GM19397 (cell line): ENCODE data around the gene RNF34.

Source experiments
- ATAC-seq: cut with Tn5 transposase; IDR thresholded peaks from one replicate; pipeline ENCODE4 v1.9.1; 2021; ENCODE audit warnings: mild to moderate bottlenecking, moderate library complexity; ENCODE audit not compliant: unreplicated experiment

RNF34 gene

GRCh38 chr12:121436706-121437105 lies 36.8 kb downstream of the RNF34 start:
- ATAC-seq = no peak

- no peak for ATAC-seq
Measured at GRCh38 chr12:121438905-121439304, 39.0 kb downstream of the RNF34 start.

DNA sequence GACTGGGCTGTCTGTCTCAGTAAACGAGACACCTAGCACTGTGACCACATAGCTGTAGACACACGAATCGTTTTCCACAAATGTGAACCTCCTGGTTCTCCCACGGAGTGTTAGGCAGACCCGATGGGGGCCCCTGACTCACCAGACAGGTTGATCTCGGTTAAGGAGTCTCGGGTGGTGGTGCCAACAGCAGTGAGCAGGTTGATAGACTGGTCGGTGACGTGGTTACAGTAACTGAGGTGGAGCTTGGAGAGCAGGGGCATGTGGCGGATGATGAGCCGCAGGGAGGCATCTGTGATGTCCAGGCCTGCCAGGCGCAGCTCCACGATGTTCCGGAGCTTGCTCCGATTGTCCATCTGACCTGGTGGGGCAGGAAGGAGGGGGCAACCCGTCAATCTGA lies 39.8 kb downstream of the RNF34 start:
- ATAC-seq = no peak

DNA sequence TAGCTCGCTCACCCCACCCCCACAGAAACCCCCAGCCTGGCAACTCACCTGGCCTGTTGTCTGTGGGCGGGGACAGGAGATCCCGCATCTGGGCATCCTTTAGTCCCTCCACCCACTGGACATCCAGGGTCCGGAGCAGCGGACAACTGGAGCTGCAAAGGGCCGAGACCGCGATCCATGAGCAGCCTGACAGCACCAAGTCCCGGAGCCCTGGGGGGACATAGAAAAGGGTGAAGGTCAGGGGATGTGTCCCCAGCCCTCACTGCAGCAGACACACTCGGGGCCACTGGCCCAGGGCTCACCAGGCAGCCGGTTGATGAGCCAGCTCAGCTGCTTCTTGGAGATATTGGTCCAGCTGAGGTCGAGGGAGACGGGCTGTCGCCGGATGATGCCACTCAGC lies 40.9 kb downstream of the RNF34 start:
- ATAC-seq = no peak

DNA sequence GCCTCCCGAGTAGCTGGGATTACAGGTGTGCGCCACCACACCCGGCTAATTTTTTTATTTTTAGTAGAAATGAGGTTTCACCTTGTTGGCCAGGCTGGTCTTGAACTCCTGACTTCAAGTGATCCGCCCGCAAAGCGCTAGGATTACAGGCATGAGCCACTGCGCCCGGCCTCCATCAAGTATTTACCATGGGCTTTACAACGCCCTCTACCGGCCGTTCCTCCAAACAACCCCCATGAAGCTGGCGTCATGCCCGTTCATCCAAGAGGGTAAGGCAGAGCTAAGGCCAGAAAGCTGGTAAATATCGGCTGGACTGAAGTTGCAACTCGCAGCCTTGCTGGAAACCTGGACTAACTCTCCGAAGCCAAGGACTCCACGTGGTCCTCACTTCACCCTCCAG lies 41.6 kb downstream of the RNF34 start:
- no peak for ATAC-seq

- no peak for ATAC-seq
Measured at GRCh38 chr12:121442028-121442948, 42.4 kb downstream of the RNF34 start.

DNA sequence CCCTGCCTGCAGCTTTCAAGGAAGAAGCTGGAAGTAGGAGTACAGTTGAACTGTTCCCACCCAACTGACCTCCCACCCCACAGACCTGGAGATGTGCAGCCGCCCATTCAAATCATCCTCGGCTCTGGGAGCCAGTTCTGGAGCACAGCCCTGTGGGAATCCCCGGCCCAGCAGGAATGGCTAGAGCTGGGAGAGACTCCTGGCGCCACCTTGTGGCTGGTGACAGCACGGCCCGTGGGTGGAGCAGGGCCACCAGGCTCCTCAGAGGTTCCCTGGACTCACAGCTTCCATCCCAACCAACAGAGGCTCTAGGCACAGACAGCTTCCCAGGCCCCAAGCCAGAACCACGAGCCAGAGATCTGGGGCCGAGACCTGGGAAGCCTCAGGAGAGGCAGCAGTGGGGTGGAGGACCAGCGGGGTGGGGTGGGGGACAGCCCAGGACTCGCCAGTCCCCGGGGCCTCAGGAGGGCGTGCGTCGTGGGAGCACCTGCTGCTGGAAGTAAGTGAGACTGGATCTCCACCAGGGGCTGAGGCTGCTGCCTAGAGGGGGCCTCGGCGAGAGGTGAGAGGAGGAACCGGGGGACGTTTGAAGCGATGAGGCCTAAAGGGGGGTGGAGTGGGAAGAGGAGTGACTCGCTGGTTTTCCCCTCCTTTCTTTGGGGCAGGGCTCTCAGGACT lies 43.4 kb downstream of the RNF34 start:
- no peak for ATAC-seq

DNA sequence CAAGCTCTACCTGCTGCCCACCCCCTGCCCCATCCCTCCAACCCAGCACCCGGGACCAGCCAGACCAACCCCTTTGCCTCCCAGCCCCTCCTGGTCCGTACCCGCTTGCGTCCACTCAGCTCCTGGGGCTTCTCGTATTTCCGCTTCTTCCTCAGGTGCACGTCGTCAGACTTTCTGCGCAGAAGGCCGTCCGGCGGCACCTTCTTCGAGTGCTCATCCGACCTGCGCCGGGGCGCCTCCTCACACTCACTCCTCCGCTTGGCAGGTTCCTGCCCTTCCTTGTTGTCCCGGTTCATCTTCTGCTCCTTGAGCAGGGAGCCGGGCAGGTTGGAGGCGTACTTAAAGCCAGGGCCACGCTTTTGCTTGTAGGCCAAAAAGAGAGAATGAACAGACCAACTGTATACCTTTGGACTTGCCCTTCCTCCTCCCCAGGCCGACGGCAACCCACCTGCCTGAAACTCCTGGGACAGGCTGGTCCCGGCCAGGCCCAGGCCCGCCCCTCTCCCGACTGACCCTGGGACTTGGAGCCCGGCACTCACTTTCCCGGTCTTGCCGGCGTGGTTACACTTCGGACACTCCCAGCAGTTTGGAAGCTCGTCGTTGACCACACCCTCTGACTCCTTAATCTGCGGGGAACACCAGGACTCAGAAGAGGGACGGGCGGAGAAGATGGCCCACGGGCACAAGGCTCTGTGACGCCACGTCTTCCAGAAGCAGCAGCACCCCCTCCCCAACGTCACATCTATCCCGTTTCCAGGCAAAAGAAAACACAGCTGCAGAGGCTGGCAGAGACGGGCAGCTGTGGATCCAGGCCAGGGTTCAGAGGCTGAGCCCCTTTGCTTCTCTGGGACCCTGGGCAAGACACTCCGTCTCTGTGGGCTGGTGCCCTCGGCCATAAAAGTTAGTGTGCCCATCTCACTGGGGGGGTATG lies 44.3 kb downstream of the RNF34 start:
- ATAC-seq = no peak

- ATAC-seq = no peak
Measured at GRCh38 chr12:121444842-121445202, 44.9 kb downstream of the RNF34 start.

DNA sequence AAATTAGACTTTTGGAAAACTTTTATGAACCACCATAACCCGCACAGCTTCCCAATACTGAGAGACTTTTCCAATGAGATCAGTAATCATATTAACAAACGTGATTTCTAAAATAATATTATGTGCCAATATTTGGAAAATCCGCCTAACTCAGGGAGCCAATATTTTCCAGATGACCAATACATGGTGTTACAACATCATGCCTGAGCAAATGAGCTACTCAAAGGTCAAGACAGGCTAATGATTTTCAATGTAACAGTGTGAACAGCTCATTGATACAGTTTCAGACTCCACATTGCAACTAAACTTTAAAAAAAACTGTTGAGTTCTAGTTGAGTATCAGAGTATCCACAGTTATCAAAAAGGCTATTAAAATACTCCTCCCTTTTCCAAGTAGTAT lies 46.8 kb downstream of the RNF34 start:
- no peak for ATAC-seq

GRCh38 chr12:121448771-121449315 lies 48.9 kb downstream of the RNF34 start:
- ATAC-seq = no peak

DNA sequence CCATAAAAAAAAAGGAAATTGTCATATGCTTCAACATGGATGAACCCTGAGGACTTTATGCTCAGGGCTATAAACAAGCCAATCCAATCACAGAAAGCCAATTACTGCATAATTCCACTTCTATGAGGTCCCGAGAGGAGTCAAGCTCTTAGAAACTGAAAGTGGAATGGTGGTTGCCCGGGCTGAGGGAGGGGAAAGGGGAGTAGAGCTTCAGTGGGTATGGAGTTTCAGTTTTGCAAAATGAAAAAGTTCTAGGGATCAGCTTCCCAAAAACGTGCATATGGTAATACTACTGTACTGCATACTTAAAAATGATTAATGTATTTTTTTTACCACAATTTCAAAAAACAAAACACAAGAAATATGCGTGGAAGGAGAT lies 52.0 kb downstream of the RNF34 start:
- no peak for ATAC-seq

DNA sequence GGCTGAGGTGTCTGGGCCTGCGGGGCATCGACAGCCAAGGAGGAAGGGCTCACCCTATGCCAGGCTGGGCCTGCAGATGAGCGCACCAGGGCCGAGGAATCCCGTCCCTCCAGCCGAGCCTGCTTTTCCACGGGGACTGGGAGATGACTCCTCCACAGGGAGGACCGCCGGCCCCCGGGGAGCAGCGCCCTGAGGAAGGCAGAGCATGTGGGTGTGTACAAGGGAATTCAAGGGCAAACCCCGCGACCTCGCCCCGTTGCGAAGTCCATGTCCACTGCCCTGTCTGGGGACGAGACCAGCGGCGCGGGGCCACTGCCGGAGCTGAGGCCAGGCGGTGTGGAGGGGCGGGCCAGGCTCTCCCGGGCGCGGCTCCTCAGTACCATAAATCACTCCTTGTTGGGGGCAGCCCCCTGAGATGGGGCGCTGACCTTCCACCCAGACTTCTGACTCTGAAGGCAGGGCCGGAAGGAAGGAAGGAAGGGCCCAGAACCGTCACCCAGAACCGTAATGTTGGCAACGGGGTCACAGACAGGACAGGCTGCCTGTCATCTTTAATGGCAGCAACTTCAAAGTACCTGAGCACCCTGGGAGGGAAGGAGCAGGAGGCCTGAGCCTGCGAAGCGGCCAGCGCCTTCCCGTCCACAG lies 52.5 kb downstream of the RNF34 start:
- ATAC-seq = no peak

- ATAC-seq = no peak
Measured at GRCh38 chr12:121452985-121453360, 53.1 kb downstream of the RNF34 start.

GRCh38 chr12:121453629-121454028 lies 53.7 kb downstream of the RNF34 start:
- no peak for ATAC-seq

DNA sequence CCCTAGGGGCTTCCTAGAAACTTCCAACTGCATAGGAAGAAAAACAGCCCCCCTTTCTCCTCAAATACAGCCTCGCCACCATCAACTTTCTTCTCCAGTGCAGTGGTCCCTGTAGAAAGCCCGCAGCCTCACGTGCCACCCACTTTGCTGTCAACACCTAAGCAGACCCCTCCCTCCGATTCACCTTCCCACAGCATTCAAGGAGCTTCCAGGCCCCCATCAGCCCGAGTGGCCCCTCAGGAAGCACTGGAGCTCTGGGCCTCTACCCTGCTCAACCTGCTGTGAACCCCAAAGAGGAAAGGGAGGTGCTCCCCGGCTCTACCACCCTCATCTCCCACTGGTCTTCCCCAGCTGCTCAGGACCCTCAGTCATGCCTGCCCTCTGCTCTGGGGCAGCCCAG lies 55.0 kb downstream of the RNF34 start:
- no peak for ATAC-seq

GRCh38 chr12:121455766-121456420 lies 56.0 kb downstream of the RNF34 start:
- ATAC-seq = no peak

GRCh38 chr12:121456551-121456950 lies 56.6 kb downstream of the RNF34 start:
- ATAC-seq = no peak

GRCh38 chr12:121461048-121461447 lies 61.1 kb downstream of the RNF34 start:
- no peak for ATAC-seq

DNA sequence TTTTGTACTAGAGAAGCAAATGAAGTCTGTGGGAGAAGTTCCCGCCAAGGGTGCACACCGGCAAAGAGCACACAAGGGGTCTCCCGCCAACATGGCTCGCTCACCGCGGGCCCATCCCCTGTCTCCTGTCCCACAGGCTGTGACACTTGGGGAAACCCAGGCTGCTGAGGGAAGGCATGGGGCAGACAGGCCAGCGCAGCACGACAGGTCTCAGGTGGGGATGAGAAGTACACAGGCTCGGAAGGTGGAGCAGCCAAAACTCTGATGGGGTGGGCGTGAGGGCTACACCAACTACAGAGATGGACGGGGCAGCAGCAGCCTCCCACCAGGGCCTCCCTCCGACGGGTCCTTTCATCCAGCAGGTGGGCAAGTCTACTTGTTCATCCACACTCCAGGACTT lies 64.4 kb downstream of the RNF34 start:
- no peak for ATAC-seq
